Measurements from ENCODE around the gene ULBP2.
"Not testable (repeated sequence)": the region's sequence is repeated elsewhere in the genome, so short reads cannot be mapped to it uniquely, and the experiment has no call there.

Gene ULBP2

GRCh38 chr6:149974394-149974793 is 32.6 kb downstream of the ULBP2 start:
- not testable (repeated sequence) for DNase-seq

GRCh38 chr6:149974825-149975224 is 33.0 kb downstream of the ULBP2 start:
- DNase-seq = no peak

GRCh38 chr6:149975400-149975799 is 33.6 kb downstream of the ULBP2 start:
- no peak for DNase-seq

GRCh38 chr6:149977221-149977620 is 35.4 kb downstream of the ULBP2 start:
- DNase-seq = no peak

- DNase-seq = no peak
These were observed 36.8 kb downstream of the ULBP2 start for GRCh38 chr6:149978610-149979009.

GRCh38 chr6:149979293-149979692 is 37.5 kb downstream of the ULBP2 start:
- DNase-seq = no peak

GRCh38 chr6:149983145-149983544 is 41.3 kb downstream of the ULBP2 start:
- DNase-seq = no peak

- DNase-seq = no peak
These were observed 43.0 kb downstream of the ULBP2 start for GRCh38 chr6:149984773-149985172.

GRCh38 chr6:149985481-149985937 is 43.7 kb downstream of the ULBP2 start:
- no peak for DNase-seq

- DNase-seq = no peak
These were observed 45.8 kb downstream of the ULBP2 start for GRCh38 chr6:149987602-149988107.

GRCh38 chr6:149988550-149989346 is 46.9 kb downstream of the ULBP2 start:
- no peak for DNase-seq

GRCh38 chr6:149990212-149990660 is 48.4 kb downstream of the ULBP2 start:
- no peak for DNase-seq

- DNase-seq = peak; percentile 72
These were observed 49.1 kb downstream of the ULBP2 start for GRCh38 chr6:149990661-149991471.

GRCh38 chr6:149991472-149991795 is 49.6 kb downstream of the ULBP2 start:
- DNase-seq = not testable (repeated sequence)

- no peak for DNase-seq
These were observed 50.0 kb downstream of the ULBP2 start for GRCh38 chr6:149991838-149992237.

- DNase-seq = no peak
These were observed 53.5 kb downstream of the ULBP2 start for GRCh38 chr6:149995235-149995750.

- no peak for DNase-seq
These were observed 54.2 kb downstream of the ULBP2 start for GRCh38 chr6:149995971-149996370.

Data from activated effector memory CD4-positive, alpha-beta T cell treated with anti-CD3 and anti-CD28 coated beads, Interleukin-2, amount 50 U/mL, for 16 hours (primary cell).